Measurements from ENCODE around the gene CD207. TPM values are rescaled to one million over a fixed set of nuclear protein-coding genes. Genes with fewer than 3 reads are reported as not detected.

CD207 gene
- total and polyA plus RNA-seq, 2 of the 8 experiments (the other 6 are each of a cell fraction or from before 2014, with no cell fraction given), result not detected

GRCh38 chr2:70816726-70817125 is 18.9 kb downstream of the CD207 start (continued):
- TF ChIP-seq HDAC6 (IDR thresholded peaks at IDR 0.05; ENCODE audit: low read depth, low read length) (no peak), BRCA1 (IDR thresholded peaks at IDR 0.05; ENCODE audit: low read depth, low read length) (no peak), MAFK (IDR thresholded peaks at IDR 0.05; ENCODE audit: low read depth, low read length) (no peak)

All from H1 (cell line).